Activated T-helper 1 cell treated with Interleukin-2 at 50 U/mL for 16 hours (primary cell): ENCODE measurements around the gene STK32A.
"Not testable (repeated sequence)": the region's sequence is repeated elsewhere in the genome, so short reads cannot be mapped to it uniquely, and the experiment has no call there.

Source experiments
- DNase-seq: peaks from one replicate; pipeline ENCODE4 v3.0.0-alpha.2; 2020; ENCODE audit warnings: low read depth

STK32A gene

DNA sequence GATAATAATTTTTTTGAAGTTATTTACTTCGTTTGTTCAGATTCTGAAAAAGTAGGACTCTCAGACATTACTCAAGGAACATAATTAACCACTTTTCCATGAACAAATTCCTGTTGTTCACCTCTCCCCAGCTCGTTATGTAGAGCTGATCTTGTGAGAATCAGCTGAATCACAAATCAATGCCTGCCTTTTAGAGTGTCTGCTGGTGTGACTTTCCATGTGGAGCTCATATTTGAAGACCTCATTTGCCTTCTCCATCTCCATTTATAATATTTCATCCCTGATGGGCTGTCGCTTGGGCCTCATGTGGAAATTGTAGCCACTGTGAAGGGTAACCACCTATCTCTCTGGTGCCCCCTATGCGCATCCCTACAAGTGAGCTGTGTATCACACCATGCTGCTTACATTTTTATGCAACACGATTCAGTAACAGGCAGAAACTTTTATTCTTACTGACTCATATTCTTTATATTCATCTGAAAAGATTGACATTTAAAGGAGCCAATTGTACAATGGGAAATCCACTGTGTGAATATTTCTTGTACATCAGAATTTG is 111.3 kb downstream of the STK32A start:
- DNase-seq: no peak

DNA sequence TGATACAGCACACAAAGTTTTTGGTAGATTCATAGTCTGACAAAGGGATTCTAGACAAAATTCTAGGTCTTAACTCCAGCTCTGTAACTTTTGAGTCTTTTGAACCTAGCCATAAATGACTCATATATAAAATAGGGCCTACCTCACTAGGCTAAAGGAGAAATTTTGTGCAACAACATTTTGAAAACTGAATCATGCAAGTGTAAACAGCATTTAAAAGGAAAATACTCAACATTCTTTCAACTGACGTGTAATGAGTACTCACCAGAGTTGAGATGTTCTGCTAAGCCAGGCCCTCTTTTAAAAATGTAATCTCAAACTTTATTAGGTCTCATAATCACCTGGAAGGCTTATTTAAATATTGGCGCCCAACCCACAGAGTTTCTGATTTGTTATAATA is 113.2 kb downstream of the STK32A start:
- DNase-seq: no peak

DNA sequence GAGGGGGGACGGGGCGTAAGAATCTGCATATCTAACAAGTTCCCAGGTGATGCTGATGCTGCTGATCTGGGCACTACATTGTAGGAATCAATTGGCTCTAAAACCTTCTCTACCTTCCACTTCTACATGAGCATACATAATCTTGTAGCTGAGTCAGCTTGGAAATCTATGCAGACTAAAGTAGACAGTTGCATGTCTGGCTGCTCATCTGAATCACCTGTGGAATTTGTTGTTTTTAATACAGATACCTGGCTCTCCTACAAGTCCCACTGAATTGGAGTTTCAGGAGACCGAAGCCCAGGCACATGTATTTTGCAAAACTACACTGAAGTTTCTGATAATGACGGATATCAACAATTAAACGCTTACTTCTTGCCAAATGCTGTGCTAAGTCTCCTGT is 113.6 kb downstream of the STK32A start:
- no peak for DNase-seq

DNA sequence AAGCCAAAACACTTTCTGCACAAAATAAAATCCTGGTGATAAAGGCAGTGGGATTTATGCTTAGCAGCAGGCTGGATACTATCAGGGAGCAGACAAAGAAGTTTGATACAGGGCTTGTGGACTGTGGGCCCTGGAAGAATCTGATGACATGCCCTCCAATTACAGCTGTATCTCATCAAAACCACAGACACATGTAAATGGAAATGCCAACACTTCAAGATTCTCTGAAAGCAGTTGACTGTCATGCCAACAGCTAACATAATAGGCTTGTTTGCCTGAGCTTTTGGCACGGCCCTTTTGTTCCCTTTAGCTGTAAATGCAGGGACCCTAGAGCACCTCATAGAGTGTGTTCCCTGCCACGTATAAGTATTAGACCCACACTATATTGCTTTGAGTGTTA is 114.4 kb downstream of the STK32A start:
- DNase-seq: no peak

DNA sequence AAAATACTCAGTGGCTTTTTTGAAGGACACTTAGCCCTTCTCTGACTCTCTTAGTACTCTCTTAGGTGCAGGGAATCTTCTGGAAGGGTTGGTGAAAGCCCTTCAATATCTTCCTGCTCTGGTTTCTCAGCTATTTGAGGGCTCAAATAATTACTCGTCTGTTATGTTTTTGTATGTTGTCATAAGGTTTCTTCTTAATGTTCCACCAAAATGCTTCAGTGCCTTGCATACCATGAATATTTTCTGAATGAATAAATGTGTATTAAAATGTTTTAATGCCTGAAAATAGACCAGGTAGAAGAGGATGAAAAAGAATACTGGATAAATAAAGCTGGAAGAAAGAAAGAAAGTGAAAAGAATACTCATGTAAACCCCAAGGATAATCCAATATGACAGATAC is 124.3 kb downstream of the STK32A start:
- no peak for DNase-seq

DNA sequence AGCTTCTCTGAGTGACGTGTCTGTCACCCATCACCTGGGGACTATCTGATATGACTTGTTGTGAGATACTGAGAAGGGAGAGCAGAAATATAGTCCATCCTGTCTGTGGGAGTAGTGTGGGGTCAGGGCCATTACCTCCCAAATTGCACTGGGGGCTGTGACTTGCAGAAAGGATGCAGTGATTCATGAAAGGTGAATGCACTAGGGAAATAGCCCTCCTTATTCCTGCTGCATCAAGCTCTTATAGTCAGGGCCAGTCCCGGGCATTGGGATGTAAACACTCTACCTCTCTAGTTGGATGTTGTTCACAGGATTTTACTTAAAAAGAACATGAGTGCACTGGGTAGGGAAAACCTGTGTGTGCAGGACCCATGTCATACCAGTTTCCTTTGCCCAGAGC is 124.8 kb downstream of the STK32A start:
- DNase-seq: no peak

DNA sequence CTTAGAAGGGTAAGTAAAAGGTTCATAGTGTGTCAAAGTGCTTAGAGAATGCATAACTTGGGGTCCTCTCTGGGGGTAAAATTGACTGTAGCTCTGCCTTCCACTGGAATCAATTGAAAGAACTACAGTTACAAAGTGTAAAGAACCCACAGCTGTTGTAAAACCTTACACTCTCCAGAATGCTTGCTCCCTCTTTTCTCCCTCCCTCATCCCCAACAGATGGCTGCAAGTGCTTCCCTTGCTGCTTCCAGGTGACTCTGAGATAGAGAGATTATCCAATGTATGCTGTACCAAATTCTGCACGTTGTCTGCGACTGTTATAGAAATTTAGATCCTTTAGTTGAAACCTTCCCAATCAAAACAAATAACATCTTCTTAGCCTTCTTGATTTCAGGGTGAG is 126.0 kb downstream of the STK32A start:
- no peak for DNase-seq

DNA sequence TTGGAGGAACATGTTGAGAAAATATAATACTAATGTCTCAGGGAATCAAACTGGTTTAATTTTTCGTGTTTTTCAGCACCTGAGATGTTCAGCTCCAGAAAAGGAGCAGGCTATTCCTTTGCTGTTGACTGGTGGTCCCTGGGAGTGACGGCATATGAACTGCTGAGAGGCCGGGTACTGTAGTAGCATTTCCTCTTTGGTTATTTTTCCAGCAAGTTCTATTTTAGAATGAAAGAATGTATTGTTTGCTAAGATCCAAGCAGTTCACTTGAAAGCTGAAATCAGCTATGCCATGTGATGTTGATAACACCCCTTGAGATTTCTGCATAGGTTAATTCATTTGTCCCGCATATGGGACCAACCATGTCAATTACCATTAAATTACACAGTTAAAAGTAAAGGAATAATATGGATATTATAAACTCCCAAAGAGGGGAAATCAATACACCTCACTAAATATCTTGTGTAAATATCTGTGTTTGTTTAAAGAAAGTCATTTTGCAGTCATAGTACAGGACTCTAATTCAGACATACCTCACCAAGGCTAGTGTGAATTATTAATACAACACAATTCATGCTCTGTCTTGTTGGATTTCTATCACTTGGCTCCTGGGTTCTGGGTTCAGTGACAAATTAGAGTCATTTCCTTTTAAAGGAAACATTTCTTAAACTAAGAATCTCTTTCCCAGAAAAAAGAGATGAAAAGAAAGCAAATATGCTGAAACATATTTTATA is 126.8 kb downstream of the STK32A start:
- DNase-seq: no peak

DNA sequence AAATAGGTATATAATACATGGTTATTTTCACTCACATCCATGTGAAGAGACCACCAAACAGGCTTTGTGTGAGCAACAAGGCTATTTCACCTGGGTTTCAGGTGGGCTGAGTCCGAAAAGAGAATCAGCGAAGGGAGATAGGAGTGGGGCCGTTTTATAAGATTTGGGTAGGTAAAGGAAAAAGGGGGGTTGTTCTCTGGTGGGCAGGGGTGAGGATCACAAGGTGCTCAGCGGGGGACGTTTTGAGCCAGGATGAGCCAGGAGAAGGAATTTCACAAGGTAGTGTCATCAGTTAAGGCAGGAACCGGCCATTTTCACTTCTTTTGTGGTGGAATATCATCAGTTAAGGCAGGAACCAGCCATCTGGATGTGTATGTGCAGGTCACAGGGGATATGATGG is 132.6 kb downstream of the STK32A start:
- not testable (repeated sequence) for DNase-seq

DNA sequence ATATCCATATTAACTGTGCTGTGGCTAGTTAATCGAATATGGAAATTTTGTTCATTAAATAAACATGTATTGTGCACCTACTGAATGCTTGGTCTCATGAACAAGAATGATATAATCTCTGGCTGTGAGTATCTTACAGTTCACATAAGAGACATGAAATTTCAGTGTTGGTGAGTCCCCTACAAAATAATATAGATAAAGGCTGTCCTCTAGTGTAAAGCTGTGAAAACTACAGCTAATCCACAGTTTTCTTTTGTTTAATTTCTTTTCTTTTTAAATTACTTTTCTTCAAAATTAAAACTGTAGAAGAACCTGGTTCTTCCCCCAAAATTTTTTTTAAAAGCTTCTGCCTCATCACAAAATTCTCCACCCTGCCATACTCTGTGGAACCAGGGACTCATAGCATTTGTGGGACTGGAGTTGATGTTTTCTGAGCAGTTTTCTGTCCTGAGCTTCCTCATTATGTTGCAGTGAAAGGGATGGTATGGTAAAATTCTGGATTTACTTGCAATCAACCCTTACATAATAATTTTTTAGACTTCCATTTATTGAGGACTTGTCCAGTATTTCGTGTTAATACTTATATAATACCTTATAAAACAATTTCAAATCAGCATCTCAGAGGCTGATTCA is 135.0 kb downstream of the STK32A start:
- DNase-seq: no peak

DNA sequence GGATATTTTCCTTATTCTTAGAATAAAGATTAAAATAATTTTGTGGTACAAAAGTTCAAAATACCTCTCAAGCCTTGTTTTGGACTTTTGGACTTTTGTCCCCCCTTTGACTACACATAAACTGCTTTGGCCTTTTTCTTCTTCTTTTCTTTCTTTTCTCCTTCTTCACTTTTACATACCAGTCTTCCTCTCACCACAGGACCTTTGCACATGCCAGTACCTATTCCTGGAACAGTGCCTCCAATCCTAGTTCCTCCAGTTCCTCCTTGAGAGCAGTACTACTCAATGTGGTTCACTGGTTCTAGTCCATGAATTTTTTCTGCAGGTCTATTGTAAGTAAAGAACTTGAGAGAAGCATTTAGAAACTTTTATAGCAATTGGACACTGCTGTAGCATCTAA is 136.5 kb downstream of the STK32A start:
- DNase-seq: no peak

DNA sequence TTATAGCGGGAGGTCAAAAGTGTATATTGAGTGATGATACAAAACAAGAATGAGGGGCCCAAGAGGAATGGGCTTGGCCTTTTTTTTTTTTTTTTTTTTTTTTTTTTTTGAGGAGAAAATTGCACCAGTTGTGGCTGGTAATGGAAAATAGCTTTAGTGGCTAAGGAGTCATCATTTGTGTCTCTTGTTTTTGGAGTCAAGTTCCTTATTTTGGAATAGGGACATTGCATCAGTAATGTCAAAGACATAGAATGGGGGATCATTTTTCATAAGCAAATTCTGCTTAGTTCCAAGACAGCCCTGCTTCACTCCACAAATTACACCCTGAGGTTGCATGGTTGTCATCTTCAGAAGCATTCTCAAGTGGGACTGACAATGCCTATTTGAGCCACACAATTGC is 137.4 kb downstream of the STK32A start:
- DNase-seq: no peak

DNA sequence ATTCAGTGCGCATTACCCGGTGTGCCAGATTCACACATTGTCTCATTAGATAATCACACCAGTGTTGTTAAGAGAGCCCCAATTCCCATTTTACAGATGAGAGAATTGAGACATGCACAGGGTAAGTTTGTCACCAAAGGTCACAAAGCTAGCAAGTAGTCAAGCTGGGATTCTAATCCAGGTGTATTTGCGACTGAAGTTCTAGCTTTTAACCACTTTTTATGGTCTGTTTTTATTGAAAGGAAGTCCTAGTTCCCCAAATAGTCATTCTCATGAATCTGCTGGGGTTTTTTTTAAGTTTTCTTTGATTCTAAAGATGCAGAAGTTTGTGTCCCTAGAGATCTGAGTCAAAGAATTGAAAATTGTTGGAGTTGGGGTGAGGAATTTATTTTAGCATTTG is 138.5 kb downstream of the STK32A start:
- DNase-seq: no peak

DNA sequence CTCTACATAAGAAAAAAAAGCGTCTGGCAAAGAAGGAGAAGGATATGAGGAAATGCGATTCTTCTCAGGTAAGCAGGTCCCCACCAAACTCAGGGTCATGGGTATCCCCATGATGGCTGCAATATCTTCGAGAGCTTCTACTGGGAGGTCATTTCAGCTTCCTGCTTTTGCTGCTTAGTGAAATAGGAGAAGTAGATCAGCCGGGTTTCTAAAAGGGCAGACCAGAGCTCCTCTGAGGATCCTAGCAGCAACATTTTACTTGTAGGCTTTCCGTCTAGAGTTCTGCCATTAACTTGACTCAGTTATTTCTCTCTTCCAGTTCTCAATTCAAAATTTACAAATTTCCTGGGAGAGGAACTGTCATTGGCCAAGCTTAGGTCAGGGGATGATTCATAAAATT is 140.3 kb downstream of the STK32A start:
- no peak for DNase-seq

DNA sequence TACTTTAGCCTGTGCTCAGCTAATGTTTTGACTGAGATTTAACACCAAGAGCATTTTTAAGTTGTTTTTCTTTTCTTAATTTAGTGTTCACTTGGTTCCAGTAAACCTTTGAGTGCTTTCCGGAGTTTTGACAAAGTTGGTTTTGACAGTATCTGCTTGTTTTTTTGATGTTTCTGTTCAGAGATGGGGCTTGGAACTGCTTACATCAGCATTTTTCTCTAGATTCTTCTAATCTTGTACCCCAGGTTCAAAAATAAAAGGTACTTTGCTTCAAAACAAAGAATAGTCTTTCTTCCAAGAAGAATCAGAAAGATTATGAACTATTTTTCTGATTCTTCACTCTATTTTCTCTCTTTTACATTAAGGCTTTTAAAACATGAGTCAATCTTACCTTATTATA is 142.9 kb downstream of the STK32A start:
- DNase-seq: no peak

DNA sequence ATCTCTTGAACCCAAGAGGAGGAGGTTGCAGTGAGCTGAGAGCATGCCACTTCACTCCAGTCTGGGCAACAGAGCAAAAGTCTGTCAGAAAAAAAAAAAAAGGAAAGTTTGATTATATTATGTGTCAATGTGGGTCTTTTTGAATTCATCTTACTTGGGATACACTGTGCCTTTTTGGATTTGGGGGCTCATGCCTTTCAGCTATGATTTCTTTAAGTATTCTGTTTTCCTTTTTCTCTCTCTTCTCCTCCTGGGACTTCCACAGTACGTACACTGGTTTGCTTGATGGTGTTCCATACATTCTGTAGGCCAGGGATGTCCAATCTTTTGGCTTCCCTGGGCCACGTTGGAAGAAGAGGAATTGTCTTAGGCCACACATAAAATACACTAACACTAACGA is 146.7 kb downstream of the STK32A start:
- DNase-seq: no peak

DNA sequence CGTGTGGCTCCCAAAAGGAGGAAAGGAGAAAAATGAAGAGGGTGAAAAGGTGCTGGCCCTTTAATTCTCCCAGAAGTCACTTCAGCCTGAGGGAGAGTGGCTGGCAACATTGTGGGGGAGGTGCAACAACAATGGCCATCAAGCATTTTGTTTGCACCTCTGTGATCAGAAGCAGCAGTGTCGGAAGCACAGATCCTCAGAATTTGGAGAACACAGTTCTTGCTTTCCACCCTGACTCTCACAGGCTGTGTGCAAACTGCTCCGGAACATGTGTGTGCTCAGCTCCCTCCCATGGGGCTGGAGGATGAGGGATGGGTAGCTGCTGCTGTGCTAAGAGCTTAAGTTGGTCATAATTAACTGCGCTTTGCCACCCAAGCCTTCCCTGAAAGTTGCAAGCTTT is 147.9 kb downstream of the STK32A start:
- DNase-seq: no peak

DNA sequence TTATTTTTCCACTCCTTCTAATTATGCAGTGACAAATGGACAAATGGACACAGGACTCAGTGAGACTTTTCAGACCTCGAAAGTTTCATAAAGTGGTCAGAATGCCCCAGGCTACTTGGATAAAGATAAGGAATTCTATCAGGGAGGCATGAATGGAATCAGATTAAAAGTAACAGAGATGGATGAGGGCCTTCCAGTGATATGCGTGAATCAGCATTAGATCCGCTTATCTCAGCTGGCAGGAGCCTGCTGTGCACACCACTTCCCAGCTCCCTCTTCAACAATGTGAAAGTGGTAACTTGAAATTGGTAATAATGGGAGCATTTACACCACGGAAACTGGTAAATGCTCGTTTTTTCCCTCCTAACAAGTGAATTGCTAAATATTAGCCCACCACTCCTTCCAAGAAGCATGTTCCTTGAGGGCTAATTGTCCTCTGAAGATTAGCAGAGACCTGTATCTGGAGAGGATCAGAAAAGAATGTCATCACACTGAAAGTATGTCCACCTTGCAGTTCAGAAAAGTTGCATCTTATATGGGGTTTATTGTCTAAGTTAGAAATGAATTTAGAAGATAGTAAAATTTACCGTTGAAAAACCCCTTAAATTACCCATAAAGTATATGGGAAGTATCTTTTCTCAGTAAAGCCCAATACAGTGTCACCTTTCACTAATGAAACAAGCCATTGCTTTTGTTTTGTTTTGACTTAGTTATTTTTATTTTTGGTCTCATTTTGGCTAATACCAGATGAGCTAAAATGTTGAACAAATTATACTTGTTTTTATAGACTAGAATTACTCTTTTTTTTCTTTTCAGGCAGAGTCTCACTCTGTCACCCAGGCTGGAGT is 149.7 kb downstream of the STK32A start:
- DNase-seq: no peak

DNA sequence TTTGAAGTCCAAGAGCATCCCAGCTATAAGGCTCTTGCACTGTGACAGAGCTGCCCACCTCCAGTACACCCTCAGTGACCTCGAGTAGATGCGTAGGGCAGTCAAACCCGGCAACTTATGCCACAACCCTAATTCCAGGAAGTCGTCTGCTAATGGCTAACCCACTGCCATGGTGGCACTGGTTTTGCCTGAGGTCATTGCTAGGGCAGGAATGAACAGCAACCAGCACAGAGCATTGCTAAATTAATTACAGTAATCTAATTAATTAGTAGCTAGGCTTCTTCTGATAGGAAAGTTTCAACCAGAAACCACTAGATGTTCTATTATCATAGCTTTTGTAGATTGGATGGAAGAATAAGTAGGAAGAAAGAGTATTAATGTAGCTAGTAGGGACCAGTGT is 152.3 kb downstream of the STK32A start:
- no peak for DNase-seq

DNA sequence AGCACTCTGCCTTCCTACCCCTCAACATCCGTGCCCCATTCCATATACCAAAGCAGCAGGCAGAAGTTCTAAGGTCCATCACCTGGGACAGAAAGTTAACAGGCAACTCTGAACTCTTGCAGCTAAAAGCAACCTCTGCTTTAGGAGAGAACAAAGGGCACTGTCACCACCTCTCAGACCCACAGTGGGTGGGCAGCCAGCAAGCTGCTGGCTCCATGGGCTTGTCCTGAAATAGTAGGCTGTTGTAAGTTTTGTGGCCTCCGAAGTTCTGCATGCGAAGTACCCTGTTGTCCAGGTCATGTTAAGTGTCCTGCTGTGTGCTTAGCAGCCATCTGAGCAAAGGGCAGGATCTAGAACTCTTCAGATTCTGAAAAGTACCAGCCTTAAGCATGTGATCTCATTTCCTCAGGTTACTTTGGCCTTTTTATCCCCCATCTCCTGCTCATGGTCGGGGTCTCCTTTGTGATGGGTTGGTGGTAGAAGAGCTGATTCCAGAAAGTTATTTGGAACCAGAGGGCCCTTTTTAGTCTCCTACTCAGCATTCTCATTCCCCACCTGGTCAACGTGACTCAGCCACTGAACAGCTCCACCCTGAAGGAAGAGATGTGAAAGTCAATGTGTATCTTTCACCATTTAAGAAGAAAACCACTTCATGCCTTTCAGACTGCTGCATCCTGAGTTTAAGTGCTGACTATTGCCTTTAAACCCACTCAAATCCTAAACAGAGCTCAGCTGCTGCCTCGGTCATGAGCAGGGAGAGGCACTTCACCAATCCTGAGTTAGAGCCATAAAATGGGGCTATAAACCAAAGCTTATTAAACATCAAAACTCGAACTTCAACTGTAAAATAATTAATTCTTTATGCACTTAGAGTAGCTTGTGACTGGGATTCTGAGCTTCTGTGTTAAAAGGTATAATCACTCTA is 153.6 kb downstream of the STK32A start:
- DNase-seq: no peak

DNA sequence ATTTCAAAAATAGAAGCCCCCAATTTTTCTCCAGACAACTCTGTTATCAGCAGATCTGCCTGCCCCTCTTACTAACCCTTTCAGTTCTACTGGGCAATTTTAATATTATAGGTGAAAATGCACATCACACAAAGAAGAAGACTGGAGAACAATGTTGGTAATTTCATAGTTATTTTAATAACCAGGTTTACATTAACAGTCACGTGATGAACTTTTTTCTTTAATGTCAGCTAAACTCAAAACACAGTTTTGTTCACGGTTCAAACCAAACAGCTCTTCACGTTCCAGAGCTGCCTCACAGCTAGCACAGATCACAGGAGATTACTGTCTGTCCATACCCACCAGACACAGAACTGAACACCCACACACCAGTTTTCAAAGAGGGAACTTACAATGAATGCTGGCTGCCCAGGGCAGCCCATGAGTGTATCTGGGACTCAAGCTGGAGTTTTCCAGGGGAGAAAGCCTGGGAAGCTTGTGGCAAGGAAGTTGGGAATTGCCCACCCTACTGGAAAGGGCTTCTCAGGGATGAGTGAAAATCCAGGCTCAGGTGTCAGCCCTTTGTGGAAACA is 155.9 kb downstream of the STK32A start:
- no peak for DNase-seq
